DOHH2 (cell line): Measurements from ENCODE around the gene TMED7.
"Not testable (repeated sequence)": the region's sequence is repeated elsewhere in the genome, so short reads cannot be mapped to it uniquely, and the experiment has no call there.

ENCODE experiments used
- H3F3A ChIP-seq: fragments of 200-600 bp; sonication (generic), shearing (Covaris generic); 2 replicates; pipeline ENCODE4 v1.6.0; 2016; ENCODE audit warnings: antibody characterized with exemption, mild to moderate bottlenecking; ENCODE audit not compliant: control insufficient read depth, insufficient read depth
- H3K27ac ChIP-seq: fragments of 200-600 bp; sonication (generic); 2 replicates; pipeline ENCODE4 v1.5.1; 2014; ENCODE audit warnings: low read depth, mild to moderate bottlenecking, low read length, moderate library complexity
- H3K27me3 ChIP-seq: fragments of 200-600 bp; sonication (generic); 2 replicates; pipeline ENCODE4 v1.6.1; 2014; ENCODE audit warnings: mild to moderate bottlenecking, low read length, mixed read lengths; ENCODE audit not compliant: control insufficient read depth
- H3K36me3 ChIP-seq: fragments of 200-600 bp; sonication (generic); 2 replicates; pipeline ENCODE4 v1.6.1; 2014; ENCODE audit warnings: mild to moderate bottlenecking, low read length, moderate library complexity, mixed read lengths; ENCODE audit not compliant: control insufficient read depth
- H3K4me1 ChIP-seq: fragments of 200-600 bp; sonication (generic); 2 replicates; pipeline ENCODE4 v1.6.1; 2014; ENCODE audit warnings: mild to moderate bottlenecking, low read length, mixed read lengths; ENCODE audit not compliant: control insufficient read depth
- H3K4me2 ChIP-seq: fragments of 200-600 bp; sonication (generic); 2 replicates; pipeline ENCODE4 v1.6.0; 2014; ENCODE audit warnings: mild to moderate bottlenecking, low read length, moderate library complexity
- H3K4me3 ChIP-seq: fragments of 200-600 bp; sonication (generic); 2 replicates; pipeline ENCODE4 v1.5.1; 2014; ENCODE audit warnings: mild to moderate bottlenecking, low read length, mixed read lengths
- H3K79me2 ChIP-seq: fragments of 200-600 bp; sonication (generic); 2 replicates; pipeline ENCODE4 v1.6.1; 2014; ENCODE audit warnings: mild to moderate bottlenecking, low read length, mixed read lengths; ENCODE audit not compliant: control insufficient read depth
- H3K9me2 ChIP-seq: fragments of 200-600 bp; sonication (generic); replicated peaks from 2 replicates; pipeline ENCODE4 v1.6.1; 2014; ENCODE audit warnings: mild to moderate bottlenecking, low read length, mixed read lengths; ENCODE audit not compliant: control insufficient read depth
- H3K9me3 ChIP-seq: fragments of 200-600 bp; sonication (generic); 2 replicates; pipeline ENCODE4 v1.6.1; 2014; ENCODE audit warnings: antibody characterized with exemption, low read length, mixed read lengths; ENCODE audit not compliant: control insufficient read depth, insufficient read depth
- H4K20me1 ChIP-seq: fragments of 200-600 bp; sonication (generic); 2 replicates; pipeline ENCODE4 v1.6.0; 2014; ENCODE audit warnings: low read depth, mild to moderate bottlenecking, antibody characterized with exemption, low read length, moderate library complexity; ENCODE audit not compliant: control insufficient read depth, insufficient read depth
- CTCF ChIP-seq: fragments of 200-600 bp; sonication (generic); IDR thresholded peaks from one replicate; pipeline ENCODE4 v1.5.1; 2014; ENCODE audit warnings: antibody characterized with exemption, mild to moderate bottlenecking, low read depth, low read length; ENCODE audit not compliant: poor library complexity, severe bottlenecking
- EZH2phosphoT487 ChIP-seq: fragments of 200-600 bp; sonication (generic); IDR thresholded peaks from 2 replicates; pipeline ENCODE4 v1.6.1; 2017; ENCODE audit warnings: borderline replicate concordance, mild to moderate bottlenecking, antibody characterized with exemption, low read length, moderate library complexity, mixed read lengths

Gene TMED7

GRCh38 chr5:115649541-115649940, 23.7 kb upstream of the TMED7 start:
- Histone ChIP-seq H3K4me2 (no peak overlapping the region), H3K79me2 (no peaks in the 10 kb centered on the region), H3K4me3 (no peak overlapping the region), H3K9me3 (no peaks in the 10 kb centered on the region), H3K9me2 (no peaks in the 10 kb centered on the region), H4K20me1 (no peaks in the 10 kb centered on the region), H3K36me3 (no peaks in the 10 kb centered on the region), H3K27me3 (no peaks in the 10 kb centered on the region), H3F3A (no peaks in the 10 kb centered on the region), H3K4me1 (no peaks in the 10 kb centered on the region), H3K27ac (no peak overlapping the region)
- TF ChIP-seq CTCF = no peak
- no peak for TF ChIP-seq EZH2phosphoT487

GRCh38 chr5:115648056-115648455, 22.2 kb upstream of the TMED7 start:
- no peaks in the 10 kb centered on the region for H3K4me1 ChIP-seq
- no peak overlapping the region for H3K4me3 ChIP-seq
- no peak overlapping the region for H3K4me2 ChIP-seq
- no peaks in the 10 kb centered on the region for H3K27me3 ChIP-seq
- H4K20me1 ChIP-seq = no peaks in the 10 kb centered on the region
- H3K27ac ChIP-seq = no peak overlapping the region
- no peaks in the 10 kb centered on the region for H3K36me3 ChIP-seq
- no peaks in the 10 kb centered on the region for H3K79me2 ChIP-seq
- H3K9me3 ChIP-seq = no peaks in the 10 kb centered on the region
- no peaks in the 10 kb centered on the region for H3F3A ChIP-seq
- H3K9me2 ChIP-seq = no peaks in the 10 kb centered on the region
- TF ChIP-seq EZH2phosphoT487 = no peak
- TF ChIP-seq CTCF = no peak

GRCh38 chr5:115645386-115645785, 19.6 kb upstream of the TMED7 start:
- not testable (repeated sequence) for H3K9me3 ChIP-seq, H3K4me1 ChIP-seq, H3K9me2 ChIP-seq, H3K79me2 ChIP-seq, H3K36me3 ChIP-seq, H3F3A ChIP-seq, H3K27ac ChIP-seq, H3K4me3 ChIP-seq, H3K4me2 ChIP-seq, H4K20me1 ChIP-seq, H3K27me3 ChIP-seq

GRCh38 chr5:115644046-115644445, 18.2 kb upstream of the TMED7 start:
- H4K20me1 ChIP-seq = no peaks in the 10 kb centered on the region
- H3F3A ChIP-seq = no peaks in the 10 kb centered on the region
- H3K79me2 ChIP-seq = no peaks in the 10 kb centered on the region
- H3K27me3 ChIP-seq = no peaks in the 10 kb centered on the region
- H3K27ac ChIP-seq = no peak overlapping the region
- no peaks in the 10 kb centered on the region for H3K9me2 ChIP-seq
- no peaks in the 10 kb centered on the region for H3K4me1 ChIP-seq
- H3K4me3 ChIP-seq = no peak overlapping the region
- TF ChIP-seq EZH2phosphoT487 (no peak), CTCF (no peak)
- no peaks in the 10 kb centered on the region for H3K9me3 ChIP-seq
- no peak overlapping the region for H3K4me2 ChIP-seq
- H3K36me3 ChIP-seq = no peaks in the 10 kb centered on the region
